ENCODE measurements around the gene NHLRC1. TPM values are rescaled to one million over a fixed set of nuclear protein-coding genes. Genes with fewer than 3 reads are reported as not detected.

Gene NHLRC1
- total and polyA plus RNA-seq, 2 of the 13 experiments (the other 11 are each of a cell fraction or from before 2014, with no cell fraction given) = 0.04 to 0.11 TPM

DNA sequence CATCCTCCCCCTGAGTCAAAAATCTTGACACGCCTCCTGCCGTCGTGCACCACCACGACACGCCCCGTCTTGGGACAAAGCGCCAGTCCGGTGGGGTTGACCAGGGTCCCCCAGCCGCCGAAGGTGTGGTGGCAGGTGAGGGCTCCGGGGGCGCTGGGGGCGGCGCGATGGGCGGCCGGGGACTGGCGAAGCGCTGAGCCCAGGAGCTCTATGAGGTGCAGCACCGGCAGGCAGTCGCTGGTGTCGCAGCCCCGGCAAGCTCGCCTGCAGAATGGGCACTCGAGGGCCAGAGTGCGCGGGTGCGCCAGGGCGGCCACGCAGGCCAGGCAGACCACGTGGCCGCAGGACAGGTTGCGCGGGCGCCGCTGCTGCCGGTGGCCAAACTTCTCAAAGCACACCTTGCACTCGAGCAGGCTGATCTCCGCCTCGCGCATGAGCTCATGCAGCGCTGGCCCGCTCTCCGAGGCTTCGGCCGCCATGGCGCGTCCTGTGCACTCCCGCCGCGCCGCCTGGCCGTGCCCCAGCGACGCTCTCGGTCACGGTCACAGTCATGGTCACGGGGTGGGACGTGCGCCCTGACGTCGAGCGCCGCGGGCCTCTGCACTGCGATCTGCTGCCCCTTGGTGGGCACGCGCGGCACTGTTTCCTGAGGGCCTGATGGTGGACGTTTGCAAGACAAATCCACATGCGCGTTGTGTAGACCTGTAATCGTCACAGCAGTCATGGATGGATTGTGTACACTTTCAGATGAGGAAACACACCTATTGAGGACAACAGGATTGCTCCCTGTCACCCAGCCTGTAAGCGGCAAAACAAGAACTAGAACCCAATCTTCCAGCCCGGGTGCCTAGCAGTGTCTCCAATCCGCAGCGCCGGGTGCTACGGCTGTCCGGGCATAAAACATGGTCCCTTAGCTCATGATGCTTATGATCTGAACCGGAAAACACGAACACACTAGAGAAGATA, at the start of gene NHLRC1 (continued):
- TF ChIP-seq MAFG (CRISPR knock-in tag; IDR thresholded peaks at IDR 0.05) (peak; percentile 44; the same call in 1 of the 2 replicates), POLR2AphosphoS2 (IDR thresholded peaks at IDR 0.05; ENCODE audit: low read depth, low read length) (no peak), RAD51 (IDR thresholded peaks at IDR 0.05; ENCODE audit: borderline replicate concordance) (0 out of 2 replicates have a peak, but pooled peaks have one; percentile 17), NFYB (CRISPR knock-in tag; IDR thresholded peaks at IDR 0.05) (peak; percentile 56), ATRX (CRISPR knock-in tag; IDR thresholded peaks at IDR 0.05; ENCODE audit: borderline replicate concordance) (no peak), GZF1 (CRISPR knock-in tag; IDR thresholded peaks at IDR 0.05) (peak; percentile 95), FOXM1 (CRISPR knock-in tag; IDR thresholded peaks at IDR 0.05) (no peak), SRSF9 (IDR thresholded peaks at IDR 0.05; ENCODE audit: borderline replicate concordance, insufficient read depth, low read depth, low read length, poor library complexity, severe bottlenecking) (no peak), TAF15 (IDR thresholded peaks at IDR 0.05; ENCODE audit: low read depth, low read length, poor library complexity, severe bottlenecking) (peak; percentile 74), U2AF1 (optimal IDR thresholded peaks at IDR 0.05; ENCODE audit: low read depth, low read length) (peak; percentile 89)
- TF ChIP-seq, protein P1, sequence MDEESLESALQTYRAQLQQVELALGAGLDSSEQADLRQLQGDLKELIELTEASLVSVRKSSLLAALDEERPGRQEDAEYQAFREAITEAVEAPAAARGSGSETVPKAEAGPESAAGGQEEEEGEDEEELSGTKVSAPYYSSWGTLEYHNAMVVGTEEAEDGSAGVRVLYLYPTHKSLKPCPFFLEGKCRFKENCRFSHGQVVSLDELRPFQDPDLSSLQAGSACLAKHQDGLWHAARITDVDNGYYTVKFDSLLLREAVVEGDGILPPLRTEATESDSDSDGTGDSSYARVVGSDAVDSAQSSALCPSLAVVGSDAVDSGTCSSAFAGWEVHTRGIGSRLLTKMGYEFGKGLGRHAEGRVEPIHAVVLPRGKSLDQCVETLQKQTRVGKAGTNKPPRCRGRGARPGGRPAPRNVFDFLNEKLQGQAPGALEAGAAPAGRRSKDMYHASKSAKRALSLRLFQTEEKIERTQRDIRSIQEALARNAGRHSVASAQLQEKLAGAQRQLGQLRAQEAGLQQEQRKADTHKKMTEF (CRISPR knock-in tag; IDR thresholded peaks at IDR 0.05) = peak; percentile 99
- TF ChIP-seq, protein P2, sequence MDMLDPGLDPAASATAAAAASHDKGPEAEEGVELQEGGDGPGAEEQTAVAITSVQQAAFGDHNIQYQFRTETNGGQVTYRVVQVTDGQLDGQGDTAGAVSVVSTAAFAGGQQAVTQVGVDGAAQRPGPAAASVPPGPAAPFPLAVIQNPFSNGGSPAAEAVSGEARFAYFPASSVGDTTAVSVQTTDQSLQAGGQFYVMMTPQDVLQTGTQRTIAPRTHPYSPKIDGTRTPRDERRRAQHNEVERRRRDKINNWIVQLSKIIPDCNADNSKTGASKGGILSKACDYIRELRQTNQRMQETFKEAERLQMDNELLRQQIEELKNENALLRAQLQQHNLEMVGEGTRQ (IDR thresholded peaks at IDR 0.05; ENCODE audit: low read depth, low read length) = peak; percentile 57
- TF ChIP-seq, protein P2 (CRISPR knock-in tag; IDR thresholded peaks at IDR 0.05; ENCODE audit: borderline replicate concordance) = peak; percentile 80
- TF ChIP-seq, protein P3, sequence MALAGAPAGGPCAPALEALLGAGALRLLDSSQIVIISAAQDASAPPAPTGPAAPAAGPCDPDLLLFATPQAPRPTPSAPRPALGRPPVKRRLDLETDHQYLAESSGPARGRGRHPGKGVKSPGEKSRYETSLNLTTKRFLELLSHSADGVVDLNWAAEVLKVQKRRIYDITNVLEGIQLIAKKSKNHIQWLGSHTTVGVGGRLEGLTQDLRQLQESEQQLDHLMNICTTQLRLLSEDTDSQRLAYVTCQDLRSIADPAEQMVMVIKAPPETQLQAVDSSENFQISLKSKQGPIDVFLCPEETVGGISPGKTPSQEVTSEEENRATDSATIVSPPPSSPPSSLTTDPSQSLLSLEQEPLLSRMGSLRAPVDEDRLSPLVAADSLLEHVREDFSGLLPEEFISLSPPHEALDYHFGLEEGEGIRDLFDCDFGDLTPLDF (CRISPR knock-in tag; IDR thresholded peaks at IDR 0.05) = peak; percentile 39; the same call in 1 of the 2 replicates
- TF ChIP-seq, protein P4, sequence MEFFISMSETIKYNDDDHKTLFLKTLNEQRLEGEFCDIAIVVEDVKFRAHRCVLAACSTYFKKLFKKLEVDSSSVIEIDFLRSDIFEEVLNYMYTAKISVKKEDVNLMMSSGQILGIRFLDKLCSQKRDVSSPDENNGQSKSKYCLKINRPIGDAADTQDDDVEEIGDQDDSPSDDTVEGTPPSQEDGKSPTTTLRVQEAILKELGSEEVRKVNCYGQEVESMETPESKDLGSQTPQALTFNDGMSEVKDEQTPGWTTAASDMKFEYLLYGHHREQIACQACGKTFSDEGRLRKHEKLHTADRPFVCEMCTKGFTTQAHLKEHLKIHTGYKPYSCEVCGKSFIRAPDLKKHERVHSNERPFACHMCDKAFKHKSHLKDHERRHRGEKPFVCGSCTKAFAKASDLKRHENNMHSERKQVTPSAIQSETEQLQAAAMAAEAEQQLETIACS (CRISPR knock-in tag; IDR thresholded peaks at IDR 0.05) = peak; percentile 73
- TF ChIP-seq, protein P5, sequence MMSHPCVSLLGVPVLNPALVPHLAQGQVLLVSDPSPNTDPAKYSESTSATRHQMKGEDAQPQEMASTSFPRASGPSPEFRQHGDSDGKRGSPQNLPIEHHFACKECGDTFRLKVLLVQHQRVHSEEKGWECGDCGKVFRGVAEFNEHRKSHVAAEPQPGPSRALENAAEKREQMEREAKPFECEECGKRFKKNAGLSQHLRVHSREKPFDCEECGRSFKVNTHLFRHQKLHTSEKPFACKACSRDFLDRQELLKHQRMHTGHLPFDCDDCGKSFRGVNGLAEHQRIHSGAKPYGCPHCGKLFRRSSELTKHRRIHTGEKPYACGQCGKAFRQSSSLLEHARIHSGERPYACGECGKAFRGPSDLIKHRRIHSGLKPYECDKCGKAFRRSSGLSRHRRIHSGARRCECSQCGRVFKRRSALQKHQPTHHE (CRISPR knock-in tag; IDR thresholded peaks at IDR 0.05; ENCODE audit: borderline replicate concordance) = peak; percentile 99
